ENCODE measurements around the gene CSF2.

The CSF2 gene

GRCh38 chr5:132054031-132054696, 19.4 kb upstream of the CSF2 start:
- H3K27ac ChIP-seq, result no peak overlapping the region
- H3K4me3 ChIP-seq, result no peak overlapping the region
- TF ChIP-seq CTCF (IDR thresholded peaks at IDR 0.05), result no peak
- no peak for DNase-seq (ENCODE audit: low spot score)

- TF ChIP-seq CTCF (IDR thresholded peaks at IDR 0.05), result no peak
- Histone ChIP-seq H3K27ac (no peak overlapping the region), H3K4me3 (no peak overlapping the region)
- no peak for DNase-seq (ENCODE audit: low spot score)
Measured at GRCh38 chr5:132054697-132055440, 18.7 kb upstream of the CSF2 start.

GRCh38 chr5:132055441-132055807, 18.2 kb upstream of the CSF2 start:
- no peak for DNase-seq (ENCODE audit: low spot score)
- TF ChIP-seq CTCF (IDR thresholded peaks at IDR 0.05), result no peak
- no peak overlapping the region for H3K4me3 ChIP-seq
- H3K27ac ChIP-seq, result no peak overlapping the region

- peak; percentile 66 for DNase-seq (ENCODE audit: low spot score)
- TF ChIP-seq CTCF (IDR thresholded peaks at IDR 0.05), result no peak
- no peak overlapping the region for H3K27ac ChIP-seq
- no peak overlapping the region for H3K4me3 ChIP-seq
Measured at GRCh38 chr5:132055808-132056609, 17.6 kb upstream of the CSF2 start.

GRCh38 chr5:132056610-132057497, 16.7 kb upstream of the CSF2 start:
- peak; percentile 56 for DNase-seq (ENCODE audit: low spot score)
- TF ChIP-seq CTCF (IDR thresholded peaks at IDR 0.05), result no peak
- Histone ChIP-seq H3K4me3 (no peak overlapping the region), H3K27ac (no peak overlapping the region)

- DNase-seq (ENCODE audit: low spot score), result no peak
- no peak for TF ChIP-seq CTCF (IDR thresholded peaks at IDR 0.05)
- Histone ChIP-seq H3K27ac (no peak overlapping the region), H3K4me3 (no peak overlapping the region)
Measured at GRCh38 chr5:132057498-132058255, 15.9 kb upstream of the CSF2 start.
